ENCODE data around the gene CCDC6. TPM values are rescaled to one million over a fixed set of nuclear protein-coding genes. Genes with fewer than 3 reads are reported as not detected.

Gene CCDC6
- total RNA-seq, 4 donors from 2014 or later, result 21.5 to 42.2 (median 35.6) TPM

- no peak for TF ChIP-seq CTCF (IDR thresholded peaks at IDR 0.05; ENCODE audit: low read depth)
These were observed 87.1 kb downstream of the CCDC6 start for GRCh38 chr10:59819265-59819664.

- TF ChIP-seq CTCF (IDR thresholded peaks at IDR 0.05; ENCODE audit: low read depth), result no peak
These were observed 88.6 kb downstream of the CCDC6 start for GRCh38 chr10:59817773-59818172.

GRCh38 chr10:59814878-59815277 is 91.5 kb downstream of the CCDC6 start:
- no peak for TF ChIP-seq CTCF (IDR thresholded peaks at IDR 0.05; ENCODE audit: low read depth)

GRCh38 chr10:59812519-59813122 is 93.7 kb downstream of the CCDC6 start:
- no peak for TF ChIP-seq CTCF (IDR thresholded peaks at IDR 0.05; ENCODE audit: low read depth)

GRCh38 chr10:59809644-59809974 is 96.7 kb downstream of the CCDC6 start:
- TF ChIP-seq CTCF (IDR thresholded peaks at IDR 0.05; ENCODE audit: low read depth), result no peak

GRCh38 chr10:59808896-59809643 is 97.3 kb downstream of the CCDC6 start:
- TF ChIP-seq CTCF (IDR thresholded peaks at IDR 0.05; ENCODE audit: low read depth), result no peak

GRCh38 chr10:59807629-59808620 is 98.4 kb downstream of the CCDC6 start:
- no peak for TF ChIP-seq CTCF (IDR thresholded peaks at IDR 0.05; ENCODE audit: low read depth)
